Activated CD4-positive, alpha-beta T cell treated with anti-CD3 and anti-CD28 coated beads for 48 hours (primary cell): ENCODE results near the gene HAS3.

Experiments
- DNase-seq: peaks from one replicate; pipeline ENCODE4 v3.0.0-alpha.2; 2020

Gene HAS3

GRCh38 chr16:69094501-69094900 is 11.0 kb upstream of the HAS3 start:
- DNase-seq = no peak

GRCh38 chr16:69095193-69095592 is 10.3 kb upstream of the HAS3 start:
- DNase-seq = no peak

GRCh38 chr16:69100071-69100691 is 5.3 kb upstream of the HAS3 start:
- DNase-seq = no peak

GRCh38 chr16:69106491-69107315 is 1.2 kb downstream of the HAS3 start:
- DNase-seq = peak; percentile 17

- DNase-seq = no peak
These were observed 2.0 kb downstream of the HAS3 start for GRCh38 chr16:69107316-69107962.

GRCh38 chr16:69108064-69108904 is 2.8 kb downstream of the HAS3 start:
- DNase-seq = no peak

- no peak for DNase-seq
These were observed 3.4 kb downstream of the HAS3 start for GRCh38 chr16:69108905-69109252.

- DNase-seq = no peak
These were observed 4.2 kb downstream of the HAS3 start for GRCh38 chr16:69109486-69110270.

GRCh38 chr16:69110406-69110805 is 5.0 kb downstream of the HAS3 start:
- no peak for DNase-seq

GRCh38 chr16:69111216-69111875 is 5.9 kb downstream of the HAS3 start:
- DNase-seq = no peak

GRCh38 chr16:69111876-69112230 is 6.4 kb downstream of the HAS3 start:
- no peak for DNase-seq

GRCh38 chr16:69112285-69113129 is 7.1 kb downstream of the HAS3 start:
- peak; percentile 74 for DNase-seq

- no peak for DNase-seq
These were observed 7.8 kb downstream of the HAS3 start for GRCh38 chr16:69113216-69113615.

- no peak for DNase-seq
These were observed 9.0 kb downstream of the HAS3 start for GRCh38 chr16:69114346-69114975.

GRCh38 chr16:69114976-69115355 is 9.5 kb downstream of the HAS3 start:
- DNase-seq = no peak

GRCh38 chr16:69115361-69115760 is 9.9 kb downstream of the HAS3 start:
- no peak for DNase-seq

- no peak for DNase-seq
These were observed 10.4 kb downstream of the HAS3 start for GRCh38 chr16:69115837-69116236.

GRCh38 chr16:69116256-69116875 is 10.9 kb downstream of the HAS3 start:
- DNase-seq = no peak

GRCh38 chr16:69116906-69117305 is 11.5 kb downstream of the HAS3 start:
- DNase-seq = no peak

- no peak for DNase-seq
These were observed 13.0 kb downstream of the HAS3 start for GRCh38 chr16:69118468-69118867.
